DLD1 (cell line): ENCODE measurements around the gene PLOD1.
"Not testable (repeated sequence)": the region's sequence is repeated elsewhere in the genome, so short reads cannot be mapped to it uniquely, and the experiment has no call there.

ENCODE experiments used
- in situ Hi-C: cut with HindIII; loops from 2 replicates; pipeline ENCODE4 v1.10.0; 2017; ENCODE audit warnings: low sequenced_read_pairs

PLOD1 gene

DNA sequence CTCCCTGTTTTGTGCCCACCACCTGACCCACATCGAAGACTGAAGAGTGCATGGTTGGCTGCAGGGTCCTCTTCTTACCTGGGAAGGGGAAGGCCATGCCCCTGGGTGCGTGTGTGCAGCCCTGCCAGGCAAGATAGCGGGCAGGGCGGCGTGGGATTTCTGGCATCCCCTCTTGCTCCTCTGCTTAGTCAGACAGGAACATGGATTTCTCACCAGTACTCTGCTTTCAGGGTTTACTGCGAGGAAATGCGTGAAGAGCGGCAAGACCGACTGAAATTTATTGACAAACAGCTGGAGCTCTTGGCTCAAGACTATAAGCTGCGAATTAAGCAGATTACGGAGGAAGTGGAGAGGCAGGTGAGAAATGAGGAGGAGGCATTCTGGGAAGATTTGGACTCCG, 69.2 kb downstream of the PLOD1 start:
- in situ Hi-C loops: no loop called here

DNA sequence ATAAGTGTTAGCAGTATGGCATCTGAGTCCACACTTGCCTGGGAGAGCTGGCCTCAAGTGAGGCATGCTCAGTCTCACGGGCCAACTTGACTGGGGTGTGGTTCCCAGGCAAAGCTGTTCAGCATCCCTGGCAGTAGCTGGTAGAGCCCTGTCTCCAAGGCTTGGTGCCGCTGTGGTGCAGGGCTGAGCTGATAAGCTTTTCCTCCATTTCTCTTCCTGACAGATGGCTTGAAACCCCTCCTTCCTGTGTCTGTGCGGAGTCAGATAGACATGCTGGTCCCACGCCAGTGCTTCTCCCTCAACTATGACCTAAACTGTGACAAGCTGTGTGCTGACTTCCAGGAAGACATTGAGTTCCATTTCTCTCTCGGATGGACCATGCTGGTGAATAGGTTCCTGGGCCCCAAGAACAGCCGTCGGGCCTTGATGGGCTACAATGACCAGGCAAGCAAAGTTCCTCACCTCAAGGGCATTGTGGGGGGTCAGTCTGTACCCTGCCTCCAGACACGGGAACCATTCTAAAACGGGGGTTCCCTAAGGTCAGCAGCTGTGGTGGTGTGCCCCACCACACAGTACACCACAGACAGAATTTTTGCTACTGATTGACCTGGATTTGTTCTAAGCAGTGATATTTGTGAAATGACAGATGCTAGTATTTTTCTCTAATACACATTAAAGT, 71.1 kb downstream of the PLOD1 start:
- in situ Hi-C loops: no loop called here

DNA sequence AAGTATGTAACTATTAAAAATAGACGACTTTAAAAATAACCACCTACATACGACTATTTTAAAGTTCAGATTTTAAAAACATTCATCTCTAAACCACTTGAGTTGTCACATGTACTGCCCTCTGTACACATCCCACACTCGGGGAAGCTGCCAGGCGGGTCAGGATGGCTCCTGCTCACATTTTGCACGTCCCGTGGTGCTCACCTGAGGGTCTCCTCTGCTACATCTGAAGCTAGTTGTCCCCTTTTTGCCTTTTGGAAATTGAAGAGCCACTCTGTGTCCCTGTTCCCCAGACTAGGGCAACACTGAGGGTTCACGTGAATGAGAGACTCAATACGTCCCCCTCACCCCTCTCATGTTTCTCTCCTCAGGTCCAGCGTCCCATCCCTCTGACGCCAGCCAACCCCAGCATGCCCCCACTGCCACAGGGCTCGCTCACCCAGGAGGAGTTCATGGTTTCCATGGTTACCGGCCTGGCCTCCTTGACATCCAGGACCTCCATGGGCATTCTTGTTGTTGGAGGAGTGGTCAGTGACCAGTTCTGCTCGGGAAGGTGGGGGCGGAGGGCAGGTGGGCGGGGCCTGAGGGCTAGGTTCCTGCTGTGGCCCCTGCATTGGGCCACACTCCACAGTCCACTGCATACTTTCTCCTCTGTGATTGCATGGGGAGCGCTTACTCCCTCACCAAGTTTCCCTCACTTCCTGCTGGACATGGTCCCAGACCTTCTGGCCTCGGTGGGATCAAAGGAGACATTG, 71.8 kb downstream of the PLOD1 start:
- in situ Hi-C loops: no loop called here

DNA sequence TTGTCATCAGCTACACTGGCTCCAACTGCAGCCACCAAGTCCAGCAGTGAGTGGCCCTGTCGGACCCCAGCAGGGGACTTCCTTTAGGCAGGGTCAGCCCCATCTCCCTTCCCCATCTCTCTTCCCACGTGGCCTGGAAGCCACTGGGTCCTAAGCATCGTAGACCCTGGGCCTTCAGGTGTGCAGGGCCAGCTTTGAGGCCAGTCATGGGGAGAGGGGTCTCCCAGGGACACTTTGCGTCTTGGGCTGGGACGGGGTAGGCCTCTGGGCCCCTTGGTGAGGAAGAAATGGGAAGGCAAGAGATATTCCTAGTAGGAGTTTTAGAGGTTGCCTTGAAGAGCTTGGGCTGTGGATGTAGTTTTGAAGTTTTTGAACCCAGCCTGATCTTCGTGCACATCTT, 72.7 kb downstream of the PLOD1 start:
- in situ Hi-C loops: no loop called here

DNA sequence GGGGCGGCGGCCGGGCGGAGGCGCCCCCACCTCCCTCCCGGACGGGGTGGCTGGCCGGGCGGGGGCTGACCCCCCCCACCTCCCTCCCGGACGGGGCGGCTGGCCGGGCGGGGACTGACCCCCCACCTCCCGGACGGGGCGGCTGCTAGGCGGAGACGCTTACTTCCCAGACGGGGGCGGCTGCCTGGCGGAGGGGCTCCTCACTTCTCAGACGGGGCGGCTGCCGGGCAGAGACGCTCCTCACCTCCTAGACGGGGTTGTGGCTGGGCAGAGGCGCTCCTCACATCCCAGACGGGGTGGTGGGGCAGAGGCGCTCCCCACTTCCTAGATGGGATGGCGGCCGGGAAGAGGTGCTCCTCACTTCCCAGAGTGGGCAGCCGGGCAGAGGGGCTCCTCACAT, 73.8 kb downstream of the PLOD1 start:
- in situ Hi-C loops: not testable (repeated sequence)

DNA sequence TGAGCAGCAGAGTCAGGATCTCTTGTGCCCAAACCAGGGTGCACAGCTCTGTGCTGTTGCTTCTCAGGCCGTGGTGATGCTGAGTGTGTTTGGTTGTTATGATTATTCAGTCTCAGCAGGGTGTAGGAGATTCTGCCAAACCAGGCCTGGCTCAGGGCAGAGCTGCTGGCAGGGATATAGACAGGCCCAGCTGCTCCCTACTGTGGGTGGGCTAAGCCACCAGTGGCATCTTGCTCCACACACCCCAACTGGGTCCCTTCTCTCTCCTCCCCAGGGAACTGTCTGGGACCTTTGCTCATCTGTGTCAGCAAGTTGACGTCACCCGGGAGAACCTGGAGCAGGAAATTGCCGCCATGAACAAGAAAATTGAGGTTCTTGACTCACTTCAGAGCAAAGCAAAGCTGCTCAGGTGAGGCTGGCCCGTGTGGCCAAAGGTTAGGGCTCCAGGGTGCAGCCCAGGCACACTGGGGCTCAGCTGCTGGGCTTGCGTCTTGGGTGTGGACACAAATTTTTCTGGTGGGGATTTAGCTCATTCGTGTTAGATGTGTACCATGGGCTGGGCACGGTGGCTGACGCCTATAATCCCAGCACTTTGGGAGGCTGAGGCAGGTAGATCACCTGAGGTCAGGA, 74.9 kb downstream of the PLOD1 start:
- in situ Hi-C loops: no loop called here

DNA sequence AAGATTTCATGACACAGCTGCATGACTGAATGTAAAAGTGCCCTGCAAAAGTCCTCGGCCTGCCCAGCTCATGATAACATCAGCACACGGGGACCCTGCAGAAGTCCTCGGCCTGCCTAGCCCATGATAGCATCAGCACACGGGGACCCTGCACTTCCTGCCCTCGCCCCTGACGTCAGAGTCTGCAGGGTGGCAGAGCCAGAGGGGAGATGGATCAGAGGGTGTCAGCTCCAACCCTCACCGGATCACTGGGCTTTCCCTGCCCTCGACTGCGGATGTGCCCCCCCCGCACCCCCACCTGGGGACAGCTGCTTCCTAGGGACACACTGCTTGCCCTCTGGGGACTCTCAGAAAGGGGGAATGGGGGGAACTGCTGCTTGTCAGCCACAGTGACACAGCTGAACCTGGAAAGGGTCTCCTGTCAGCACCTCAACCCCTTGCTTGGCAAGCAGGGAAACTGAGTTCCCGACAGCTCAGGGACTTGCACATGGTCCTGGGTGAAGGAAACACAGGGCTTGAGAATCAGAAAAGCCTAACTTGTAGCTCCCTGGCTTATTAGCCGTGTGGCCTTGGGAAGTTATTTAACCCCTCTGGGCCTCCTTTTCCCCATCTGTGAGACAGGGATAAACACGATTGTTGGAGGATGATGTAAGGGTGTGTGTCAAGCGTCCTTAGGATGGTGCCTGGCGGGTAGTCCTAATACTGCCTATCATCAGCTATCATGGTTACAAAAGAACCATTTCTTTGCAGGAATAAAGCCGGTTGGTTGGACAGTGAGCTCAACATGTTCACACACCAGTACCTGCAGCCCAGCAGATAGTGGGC, 76.4 kb downstream of the PLOD1 start:
- in situ Hi-C loops: no loop called here

DNA sequence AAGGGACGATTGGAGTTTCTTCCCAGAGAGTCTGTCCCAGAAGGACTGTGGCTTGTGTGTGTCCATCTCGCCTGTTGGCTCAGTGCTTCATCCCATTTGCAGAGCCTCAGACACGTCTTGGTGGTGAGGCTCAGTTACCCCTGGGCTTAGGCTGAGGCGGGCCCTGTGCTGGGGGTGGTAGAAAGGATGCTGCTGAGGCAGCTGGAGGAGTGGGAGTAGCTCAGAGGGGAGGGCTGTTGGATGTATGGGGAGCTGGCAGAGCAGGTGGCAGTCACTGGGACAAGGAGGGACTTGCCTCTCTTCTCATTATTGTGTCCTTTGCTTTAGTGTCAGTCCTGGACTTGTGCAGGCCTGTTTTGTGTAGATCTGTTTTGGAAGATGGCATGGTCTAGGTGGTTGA, 77.5 kb downstream of the PLOD1 start:
- in situ Hi-C loops: no loop called here

DNA sequence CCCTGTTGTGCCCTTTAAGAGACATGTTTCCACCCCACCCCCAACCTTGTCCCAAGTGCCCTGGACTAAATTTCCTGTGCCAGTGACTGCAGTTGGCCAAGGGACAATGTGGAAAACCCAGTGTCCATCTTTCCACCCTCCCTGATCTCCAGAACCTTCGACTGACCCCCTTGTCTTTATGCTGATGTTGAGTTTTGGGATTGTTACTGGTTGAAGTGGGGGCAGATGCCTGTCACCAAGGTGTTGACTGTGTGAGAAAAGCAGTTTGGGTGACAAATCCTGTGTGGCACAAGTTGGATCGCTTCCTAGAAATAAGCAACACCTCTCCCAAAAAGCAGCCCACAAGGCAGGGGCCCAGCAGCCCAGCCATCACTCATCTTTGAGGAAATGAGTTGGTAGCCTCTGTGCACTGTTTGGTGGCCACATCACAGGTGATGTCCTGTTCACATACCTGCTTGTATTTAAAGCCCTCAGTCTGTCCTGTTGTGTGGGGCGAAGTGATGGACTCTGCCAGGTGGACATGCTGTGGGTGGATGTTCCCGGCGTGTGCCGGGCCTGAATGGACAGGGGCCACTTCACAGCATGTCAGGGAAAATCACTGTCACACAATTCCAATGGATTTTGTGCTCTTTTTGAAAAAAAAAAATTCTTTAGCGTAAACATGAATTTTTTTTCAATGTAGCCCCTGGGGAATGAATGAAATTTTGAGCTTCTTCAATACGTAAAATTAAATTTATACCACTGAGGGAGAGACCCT, 78.2 kb downstream of the PLOD1 start:
- in situ Hi-C loops: no loop called here

DNA sequence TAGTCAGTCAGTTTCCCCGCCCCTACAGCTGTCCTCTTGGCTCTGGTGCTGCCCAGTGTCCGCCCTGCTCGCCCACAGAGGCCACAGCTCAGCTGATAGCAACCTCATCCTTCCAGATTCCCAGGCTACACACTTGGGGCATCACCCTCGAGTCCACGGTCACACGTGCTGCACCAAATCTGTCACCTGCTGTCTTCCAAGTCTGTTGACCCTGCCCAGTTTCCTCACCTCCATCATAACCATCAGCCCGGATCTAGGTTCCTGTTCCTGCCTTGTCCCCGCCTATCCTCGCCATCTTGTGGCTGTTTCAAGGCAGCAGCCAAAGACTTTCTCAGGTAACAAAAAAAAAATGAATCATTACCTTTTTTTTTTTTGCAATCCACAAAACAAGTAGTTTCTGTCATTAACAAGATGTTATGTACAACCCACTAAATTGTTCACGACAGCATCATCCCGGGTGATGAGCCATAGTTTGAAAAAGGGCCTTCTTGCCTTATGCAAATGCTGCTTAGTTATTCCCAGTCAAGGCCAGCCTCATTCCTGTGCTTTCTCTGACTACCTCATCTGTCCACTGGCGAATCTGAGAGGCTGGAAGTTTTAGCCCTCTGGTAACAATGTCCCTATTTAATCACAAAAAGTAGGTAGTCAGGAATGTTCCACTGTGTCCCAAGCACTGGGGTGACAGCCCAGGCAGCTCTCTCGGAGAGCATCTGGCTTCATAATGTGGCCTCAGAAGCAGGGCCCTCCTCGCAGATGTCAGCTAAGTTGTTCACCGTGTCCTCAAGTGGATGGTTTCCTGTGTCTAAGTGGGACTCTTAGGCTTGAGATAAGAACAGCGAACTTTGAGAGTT, 79.8 kb downstream of the PLOD1 start:
- in situ Hi-C loops: no loop called here

DNA sequence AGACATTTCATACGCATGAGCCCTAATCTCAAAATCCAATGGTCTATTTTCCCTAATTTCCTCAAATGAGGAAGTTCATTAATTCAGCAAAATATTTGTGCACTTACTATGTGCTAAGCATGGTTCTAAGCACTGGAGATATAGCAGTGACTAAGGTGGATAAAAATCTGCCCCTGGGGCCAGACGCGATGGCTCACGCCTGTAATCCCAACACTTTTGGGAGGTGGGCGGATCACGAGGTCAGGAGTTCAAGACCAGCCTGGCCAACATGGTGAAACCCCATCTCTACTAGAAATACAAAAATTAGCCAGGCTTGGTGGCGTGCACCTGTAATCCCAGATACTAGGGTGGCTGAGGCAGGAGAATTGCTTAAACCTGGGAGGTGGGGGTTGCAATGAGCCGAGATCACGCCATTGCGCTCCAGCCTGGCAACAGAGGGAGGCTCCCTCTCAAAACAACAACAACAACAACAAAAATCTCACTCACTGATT, 80.5 kb downstream of the PLOD1 start:
- in situ Hi-C loops: no loop called here

DNA sequence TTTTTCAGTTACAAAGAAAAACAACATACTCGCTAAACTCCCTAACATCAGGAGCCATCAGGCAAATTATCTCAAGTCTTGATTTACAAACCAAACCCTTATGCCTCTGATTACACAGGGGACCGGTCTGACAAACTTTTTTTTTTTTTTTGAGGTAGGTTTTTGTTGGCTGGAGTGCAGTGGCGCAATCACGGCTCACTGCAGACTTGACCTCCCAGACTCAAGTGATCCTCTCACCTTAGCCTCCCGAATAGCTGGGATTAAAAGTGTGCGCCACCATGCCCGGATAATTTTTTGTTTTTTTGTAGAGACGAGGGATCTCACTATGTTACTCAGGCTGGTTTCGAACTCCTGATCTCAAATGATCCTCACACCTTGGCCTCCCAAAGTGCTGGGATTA, 81.0 kb downstream of the PLOD1 start:
- in situ Hi-C loops: no loop called here

DNA sequence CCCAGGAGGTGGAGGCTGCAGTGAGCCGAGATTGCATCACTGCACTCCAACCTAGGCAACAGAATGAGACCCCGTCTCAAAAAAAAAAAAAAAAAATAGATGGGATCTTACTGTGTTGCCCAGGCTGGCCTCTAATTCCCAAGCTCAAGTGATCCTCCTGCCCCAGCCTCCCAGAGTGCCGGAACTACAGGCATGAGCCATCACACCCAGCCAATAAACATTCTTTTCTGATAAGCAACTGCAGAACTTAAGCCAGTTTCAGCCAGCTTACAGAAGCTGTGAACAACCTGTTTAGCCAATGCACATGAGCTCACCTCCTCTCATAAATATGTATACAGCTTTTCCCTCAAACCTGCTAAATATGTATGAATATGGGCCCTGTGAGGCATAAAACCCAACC, 81.7 kb downstream of the PLOD1 start:
- in situ Hi-C loops: no loop called here

DNA sequence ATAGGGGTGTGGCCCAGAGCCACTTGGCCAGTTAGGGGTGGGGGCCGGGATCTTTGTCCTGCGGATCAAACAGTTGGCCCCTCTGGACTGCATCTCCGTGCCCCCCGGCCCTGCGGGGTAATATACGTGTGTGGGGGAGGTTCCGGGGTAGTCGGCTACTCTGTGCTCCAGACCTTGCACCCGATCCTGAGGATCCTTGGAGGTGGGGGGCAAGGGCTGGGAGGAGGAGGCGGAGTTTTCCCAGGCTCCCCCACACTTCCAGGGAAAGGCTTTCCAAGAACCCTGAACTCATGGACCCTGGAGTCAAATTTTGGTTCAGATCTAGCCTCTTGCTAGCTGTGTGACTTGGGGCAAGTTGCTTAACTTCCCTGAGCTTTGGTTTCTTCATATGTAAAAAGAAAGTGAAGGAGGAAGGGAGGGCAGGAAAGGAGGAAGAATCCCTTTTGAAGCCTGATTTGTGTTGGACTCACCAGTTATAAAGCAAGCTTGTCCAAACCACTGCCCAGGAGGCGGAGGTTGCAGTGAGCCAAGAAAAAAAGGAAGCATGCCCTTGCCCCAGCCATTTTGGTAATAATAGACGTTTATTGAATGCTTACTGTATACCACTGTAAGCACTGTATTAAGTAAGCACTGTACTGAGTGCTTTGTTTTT, 85.5 kb downstream of the PLOD1 start:
- in situ Hi-C loops: no loop called here

DNA sequence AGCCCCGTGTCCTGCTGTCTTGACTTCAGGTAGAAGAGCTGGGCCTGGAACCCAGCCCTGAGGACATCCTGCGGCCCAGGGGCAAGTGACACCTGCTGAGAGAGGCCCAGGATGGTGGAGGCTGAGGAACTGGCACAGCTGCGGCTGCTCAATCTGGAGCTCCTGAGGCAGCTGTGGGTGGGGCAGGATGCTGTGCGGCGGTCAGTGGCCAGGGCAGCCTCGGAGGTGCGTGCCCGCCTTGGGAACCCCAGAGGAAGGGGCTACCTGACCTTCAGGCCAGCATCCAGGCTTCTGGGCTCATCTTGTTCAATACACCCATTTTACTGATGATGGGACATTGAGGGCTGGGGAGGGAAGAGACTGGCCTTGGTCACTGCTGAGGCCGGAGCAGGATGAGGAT, 87.1 kb downstream of the PLOD1 start:
- in situ Hi-C loops: no loop called here

DNA sequence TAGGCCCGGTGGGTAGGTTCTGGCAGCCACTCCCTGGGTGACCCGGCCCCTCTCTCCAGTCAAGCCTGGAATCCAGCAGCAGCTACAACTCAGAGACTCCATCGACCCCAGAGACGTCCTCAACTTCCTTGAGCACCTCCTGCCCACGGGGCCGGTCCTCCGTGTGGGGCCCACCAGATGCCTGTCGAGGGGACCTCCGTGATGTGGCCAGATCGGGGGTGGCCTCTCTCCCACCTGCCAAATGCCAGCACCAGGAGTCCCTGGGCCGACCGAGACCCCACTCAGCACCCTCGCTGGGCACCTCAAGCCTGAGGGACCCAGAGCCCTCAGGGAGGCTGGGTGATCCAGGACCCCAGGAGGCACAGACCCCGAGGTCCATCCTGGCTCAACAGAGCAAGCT, 87.5 kb downstream of the PLOD1 start:
- in situ Hi-C loops: no loop called here
